ENCODE measurements around the gene TCEA3. TPM values are rescaled to one million over a fixed set of nuclear protein-coding genes. Genes with fewer than 3 reads are reported as not detected.

The TCEA3 gene
- total RNA-seq, 2 donors from 2014 or later = 10.5 to 19.2 TPM

GRCh38 chr1:23368562-23369334, 55.8 kb downstream of the TCEA3 start:
- ATAC-seq (peak; percentile 76 to 80), DNase-seq (ENCODE audit: low spot score in 2 of 2) (peak; percentile 88 to 89)
- Mint-ChIP-seq H3K27ac (peak overlapping the region; percentile 88 to 98), H3K9me3 (no peaks in the 10 kb centered on the region), H3K36me3 (peaks cover 32 to 42% of the 10 kb centered on the region in 2 donors)

DNA sequence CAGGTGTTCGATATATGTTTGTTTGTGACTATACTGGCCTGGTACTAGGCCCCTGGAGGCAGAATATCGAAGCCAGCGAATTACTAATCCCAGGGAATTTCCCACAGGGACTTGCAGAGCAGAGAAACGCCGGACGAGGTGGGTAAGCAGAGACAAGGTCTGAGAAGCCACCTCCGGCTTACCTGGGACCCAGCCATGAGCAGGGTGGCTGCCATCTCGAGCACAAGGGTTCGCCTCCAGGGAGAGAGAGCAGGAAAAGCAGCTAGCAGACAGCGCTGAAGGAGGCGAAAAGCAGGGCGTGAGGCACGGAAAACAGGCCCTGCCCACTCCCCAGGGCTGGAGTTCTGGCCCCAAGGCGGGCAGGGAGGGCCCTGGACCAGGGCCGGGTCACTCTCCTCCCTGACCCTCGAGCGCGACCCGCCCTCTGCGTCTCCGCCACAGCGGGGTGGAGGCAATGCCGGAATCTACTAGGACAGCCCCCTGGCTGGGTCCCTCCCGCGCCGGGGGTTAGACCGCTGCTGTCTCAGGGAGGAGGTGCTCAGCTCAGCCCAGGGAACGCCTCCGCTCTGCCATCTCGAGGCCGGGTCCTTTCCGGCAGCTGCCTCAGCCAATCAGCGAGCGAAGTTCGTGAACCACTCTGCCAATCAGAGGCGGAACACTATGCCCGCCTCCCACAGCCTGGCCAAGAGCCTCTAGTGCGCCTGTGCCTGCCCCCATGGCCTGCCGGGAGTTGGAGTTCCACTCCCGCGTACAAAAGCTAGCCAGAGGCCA, 56.6 kb downstream of the TCEA3 start:
- H3K27ac Mint-ChIP-seq = peak overlapping the region; percentile 88 to 98
- ATAC-seq = peak; percentile 94
- peaks cover 40 to 50% of the 10 kb centered on the region in 2 donors for H3K36me3 Mint-ChIP-seq
- DNase-seq (ENCODE audit: low spot score in 2 of 2) = peak; percentile 95 to 99
- H3K9me3 Mint-ChIP-seq = peaks cover 2 to 3% of the 10 kb centered on the region in 2 donors

- Mint-ChIP-seq H3K9me3 (peaks cover 7 to 8% of the 10 kb centered on the region in 2 donors), H3K36me3 (peaks cover 45 to 56% of the 10 kb centered on the region in 2 donors), H3K27ac (peak overlapping the region; percentile 88 to 98)
- DNase-seq (ENCODE audit: low spot score in 2 of 2) (no peak), ATAC-seq (no peak)
Measured at GRCh38 chr1:23367451-23367790, 57.1 kb downstream of the TCEA3 start.

DNA sequence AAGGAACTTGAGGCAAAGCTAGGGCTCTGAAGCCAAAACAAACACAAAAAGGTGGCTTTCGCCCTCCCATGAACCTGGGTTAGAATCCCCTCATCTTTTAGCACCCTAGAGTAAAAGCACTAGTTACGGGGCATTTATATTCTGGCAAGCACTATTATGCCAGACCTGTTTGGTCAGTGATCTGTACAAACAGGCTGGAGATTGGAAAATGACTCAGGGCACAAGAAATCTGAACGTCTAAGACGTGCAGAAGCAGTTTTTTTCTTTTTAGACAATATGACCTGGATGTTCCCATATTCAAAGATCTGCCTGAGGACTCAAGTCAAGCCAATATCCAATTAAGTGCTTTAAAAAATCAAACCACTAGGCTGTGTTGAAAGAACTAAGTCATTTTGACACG, 58.0 kb downstream of the TCEA3 start:
- ATAC-seq (no peak), DNase-seq (ENCODE audit: low spot score in 2 of 2) (no peak)
- no peak overlapping the region for H3K27ac Mint-ChIP-seq
- H3K36me3 Mint-ChIP-seq = peaks cover 54 to 64% of the 10 kb centered on the region in 2 donors
- H3K9me3 Mint-ChIP-seq = peaks cover 14% of the 10 kb centered on the region in 2 donors

DNA sequence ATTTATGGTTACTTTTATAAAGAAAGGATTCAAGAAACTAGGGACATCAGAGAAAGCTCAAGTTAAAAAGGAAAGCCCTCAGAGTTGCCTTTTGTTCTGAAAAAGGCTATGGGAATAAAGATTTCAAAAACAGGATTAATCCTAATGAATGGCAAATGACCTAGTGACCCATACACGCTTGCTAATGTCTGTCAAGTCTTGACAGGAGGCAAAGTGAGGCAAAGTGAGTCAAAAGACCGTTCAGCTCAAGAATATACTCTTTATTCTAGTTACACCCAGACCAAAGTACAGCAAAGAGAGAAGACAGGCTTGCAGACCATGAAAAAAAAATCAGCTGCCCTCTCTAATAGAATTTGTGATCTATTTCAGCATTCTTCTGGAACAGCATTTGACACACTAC, 58.4 kb downstream of the TCEA3 start:
- ATAC-seq = no peak
- H3K27ac Mint-ChIP-seq = no peak overlapping the region
- H3K36me3 Mint-ChIP-seq = peaks cover 58 to 68% of the 10 kb centered on the region in 2 donors
- H3K9me3 Mint-ChIP-seq = peaks cover 14 to 17% of the 10 kb centered on the region in 2 donors
- DNase-seq (ENCODE audit: low spot score in 2 of 2) = no peak

DNA sequence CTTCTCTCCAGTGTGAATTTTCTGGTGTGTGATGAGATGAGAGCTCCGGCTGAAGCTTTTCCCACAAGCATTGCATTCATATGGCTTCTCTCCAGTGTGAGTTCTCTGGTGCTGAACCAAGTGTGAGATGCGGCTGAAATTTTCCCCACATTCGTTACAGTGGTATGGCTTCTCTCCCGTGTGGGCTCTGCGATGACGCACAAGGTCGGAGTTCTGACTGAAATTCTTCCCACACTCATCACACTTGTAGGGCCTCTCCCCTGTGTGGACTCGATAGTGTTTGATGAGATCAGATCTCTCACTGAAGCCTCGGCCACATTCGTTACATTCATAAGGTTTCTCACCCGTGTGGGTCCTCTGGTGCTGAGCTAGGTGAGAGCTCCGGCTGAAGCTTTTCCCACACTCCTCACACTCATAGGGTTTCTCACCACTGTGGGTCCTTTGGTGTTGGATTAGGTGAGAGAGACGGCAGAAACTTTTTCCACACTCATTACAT, 62.3 kb downstream of the TCEA3 start:
- peak overlapping the region in 1 of 2 donors; percentile 65 for H3K27ac Mint-ChIP-seq
- H3K36me3 Mint-ChIP-seq = peaks cover 68 to 85% of the 10 kb centered on the region in 2 donors
- peak in 1 of 2 donors; percentile 7 for ATAC-seq
- DNase-seq (ENCODE audit: low spot score in 2 of 2) = peak in 1 of 2 donors; percentile 12
- peaks cover 29 to 33% of the 10 kb centered on the region in 2 donors for H3K9me3 Mint-ChIP-seq

GRCh38 chr1:23358310-23358875, 66.2 kb downstream of the TCEA3 start:
- ATAC-seq (no peak), DNase-seq (ENCODE audit: low spot score in 2 of 2) (no peak)
- Mint-ChIP-seq H3K27ac (no peak overlapping the region), H3K9me3 (peaks cover 33 to 41% of the 10 kb centered on the region in 2 donors), H3K36me3 (peaks cover 45 to 61% of the 10 kb centered on the region in 2 donors)

GRCh38 chr1:23357138-23357908, 67.2 kb downstream of the TCEA3 start:
- peaks cover 34 to 51% of the 10 kb centered on the region in 2 donors for H3K36me3 Mint-ChIP-seq
- peaks cover 24 to 31% of the 10 kb centered on the region in 2 donors for H3K9me3 Mint-ChIP-seq
- no peak for ATAC-seq
- no peak overlapping the region for H3K27ac Mint-ChIP-seq
- DNase-seq (ENCODE audit: low spot score in 2 of 2) = no peak

DNA sequence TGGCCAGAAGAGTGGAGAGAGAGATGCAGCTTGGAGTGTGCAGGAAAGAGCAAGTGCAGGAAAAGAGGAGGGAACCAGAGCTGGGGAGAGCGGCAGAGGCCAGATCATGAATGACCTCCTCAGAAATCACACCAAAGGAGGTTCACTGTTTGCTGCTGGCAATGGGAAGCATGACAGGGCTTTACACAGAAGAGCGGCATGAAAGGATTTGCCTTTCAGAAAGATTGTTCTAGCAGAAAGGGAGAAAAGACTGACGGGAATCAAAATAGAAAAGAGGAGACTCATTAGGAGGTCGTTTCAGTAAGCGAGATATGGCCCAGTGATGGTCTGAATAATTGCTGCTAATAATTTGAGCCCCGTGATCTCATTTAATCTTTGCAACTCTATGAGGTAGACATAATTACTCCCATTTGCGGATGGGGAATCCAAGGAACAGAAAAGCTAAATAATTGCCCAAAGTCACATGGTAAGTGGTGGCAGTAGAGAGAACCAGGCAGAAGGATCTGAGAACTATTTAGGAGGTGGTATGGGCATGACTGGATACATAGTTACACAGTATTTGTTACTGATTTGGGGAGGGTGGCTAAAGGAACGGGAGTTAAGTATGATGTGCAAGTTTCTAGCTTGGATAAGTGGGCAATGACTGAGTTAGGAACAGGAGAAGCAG, 67.9 kb downstream of the TCEA3 start:
- H3K36me3 Mint-ChIP-seq = peaks cover 27 to 44% of the 10 kb centered on the region in 2 donors
- H3K27ac Mint-ChIP-seq = no peak overlapping the region
- DNase-seq (ENCODE audit: low spot score in 2 of 2) (no peak), ATAC-seq (no peak)
- peaks cover 19 to 26% of the 10 kb centered on the region in 2 donors for H3K9me3 Mint-ChIP-seq

GRCh38 chr1:23354245-23354644, 70.3 kb downstream of the TCEA3 start:
- DNase-seq (ENCODE audit: low spot score in 2 of 2) (no peak), ATAC-seq (peak; percentile 11 to 41)
- peaks cover 3 to 20% of the 10 kb centered on the region in 2 donors for H3K36me3 Mint-ChIP-seq
- H3K9me3 Mint-ChIP-seq = peaks cover 0 to 15% of the 10 kb centered on the region in 2 donors
- H3K27ac Mint-ChIP-seq = peak overlapping the region in 1 of 2 donors; percentile 2

DNA sequence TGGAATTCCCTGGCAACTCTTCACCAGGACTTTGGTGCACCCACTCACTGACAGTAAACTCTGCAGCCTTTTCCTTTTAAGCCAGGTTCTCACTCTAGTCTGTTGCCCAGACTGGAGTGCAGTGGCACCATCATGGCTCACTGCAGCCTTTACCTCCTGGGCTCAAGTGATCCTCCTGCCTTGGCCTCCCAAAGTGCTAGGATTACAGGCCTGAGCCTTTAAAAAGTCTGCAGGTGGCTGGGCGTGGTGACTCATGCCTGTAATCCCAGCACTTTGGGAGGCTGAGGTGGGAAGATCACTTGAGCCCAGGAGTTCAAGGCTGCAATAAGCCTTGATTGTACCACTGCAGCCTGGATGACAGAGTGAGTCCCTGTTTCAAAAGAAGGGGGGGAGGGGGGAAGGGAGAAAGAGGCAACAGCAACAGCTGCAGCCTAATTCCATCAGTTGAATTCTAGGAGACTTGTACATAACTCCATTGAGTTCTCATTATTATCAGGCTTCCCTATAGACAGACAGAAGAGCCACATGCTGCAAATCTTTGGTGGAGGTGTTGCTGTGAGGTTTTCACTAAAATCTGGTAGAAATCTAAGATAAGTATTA, 72.4 kb downstream of the TCEA3 start:
- no peak for ATAC-seq

GRCh38 chr1:23345920-23346319, 78.6 kb downstream of the TCEA3 start:
- Mint-ChIP-seq H3K27ac (peak overlapping the region in 1 of 2 donors; percentile 98), H3K9me3 (no peaks in the 10 kb centered on the region), H3K36me3 (peaks cover 20 to 26% of the 10 kb centered on the region in 2 donors)
- ATAC-seq = no peak
- DNase-seq (ENCODE audit: low spot score in 2 of 2) = no peak

More for the DNA sequence above, 72.4 kb downstream of the TCEA3 start:
- Mint-ChIP-seq H3K36me3 (peaks cover 0 to 10% of the 10 kb centered on the region in 2 donors), H3K9me3 (peaks cover 0 to 11% of the 10 kb centered on the region in 2 donors), H3K27ac (no peak overlapping the region)
- no peak for DNase-seq (ENCODE audit: low spot score in 2 of 2)

- ATAC-seq (peak in 1 of 2 donors; percentile 7), DNase-seq (ENCODE audit: low spot score in 2 of 2) (no peak)
- Mint-ChIP-seq H3K36me3 (peaks cover 20 to 28% of the 10 kb centered on the region in 2 donors), H3K27ac (peak overlapping the region; percentile 97 to 98), H3K9me3 (no peaks in the 10 kb centered on the region)
Measured at GRCh38 chr1:23344987-23345472, 79.5 kb downstream of the TCEA3 start.

GRCh38 chr1:23344111-23344986, 80.2 kb downstream of the TCEA3 start, which contains the start of gene HNRNPR:
HNRNPR (minus strand) TSS chr1:23344284; CDS start chr1:23341008, 3,276 bp downstream.
- H3K9me3 Mint-ChIP-seq = no peaks in the 10 kb centered on the region
- peak within 1 kb of the TSS; percentile 97 to 98 for H3K27ac Mint-ChIP-seq
- peaks cover 20 to 28% of the 10 kb centered on the region in 2 donors for H3K36me3 Mint-ChIP-seq
- ATAC-seq (peak; percentile 96), DNase-seq (ENCODE audit: low spot score in 2 of 2) (peak; percentile 98 to 99)
